Right lobe of liver (tissue), 6 donors: ENCODE measurements around the gene HS1BP3. TPM values are rescaled to one million over a fixed set of nuclear protein-coding genes. Genes with fewer than 3 reads are reported as not detected.

Experiments used
- ATAC-seq, 4 donors: fragments of 200-7000 bp; cut with Tn5 transposase; one replicate each; pipeline ENCODE4 v1.9.1; 2020; ENCODE audit warnings: mild to moderate bottlenecking in 4 of 4, moderate library complexity in 4 of 4
- DNase-seq, 3 donors: peaks; one replicate each; pipeline ENCODE4 v3.0.0-alpha.2; 2020
- H3K27ac ChIP-seq, 3 donors: fragments of 200-600 bp; one replicate each; pipeline ENCODE4 v1.8.0; 2022
- H3K27me3 ChIP-seq, 2 donors: fragments of 200-600 bp; one replicate each; pipeline ENCODE4 v1.8.0; 2022
- H3K36me3 ChIP-seq, 4 donors: fragments of 200-600 bp; sonication (generic) in 1 of 4; one replicate each; pipeline versions ENCODE4 v1.5.1 to v1.8.0; 2017 to 2022; ENCODE audit warnings: control low read depth in 1 of 4
- H3K4me1 ChIP-seq, 4 donors: fragments of 200-600 bp; sonication (generic) in 1 of 4; one replicate each; pipeline versions ENCODE4 v1.5.1 to v1.8.0; 2017 to 2022; ENCODE audit warnings: control low read depth in 1 of 4
- H3K4me3 ChIP-seq, 3 donors: fragments of 200-600 bp; one replicate each; pipeline ENCODE4 v1.8.0; 2022
- H3K9me3 ChIP-seq, 4 donors: fragments of 200-600 bp; sonication (generic) in 1 of 4; one replicate each; pipeline versions ENCODE4 v1.5.1 to v1.8.0; 2017 to 2022; ENCODE audit warnings: control low read depth in 1 of 4
- CTCF ChIP-seq, 4 donors: fragments of 200-600 bp in 3 of 4; fragments of 450-650 bp in 1 of 4; IDR thresholded peaks; one replicate each; pipeline versions ENCODE4 v1.5.1 to v1.8.0; 2016 to 2022; ENCODE audit warnings: antibody characterized with exemption in 4 of 4, mild to moderate bottlenecking in 2 of 4
- POLR2A ChIP-seq: fragments of 450-650 bp; IDR thresholded peaks from one replicate; pipeline ENCODE4 v1.6.1; 2017; ENCODE audit warnings: antibody characterized with exemption, mild to moderate bottlenecking
- WGBS: methylation state at CpG from one replicate; pipeline ENCODE4 v1.1.6; 2018; ENCODE audit warnings: low coverage, low lambda C conversion rate; ENCODE audit not compliant: insufficient coverage; ENCODE audit errors: missing lambda C conversion rate; 5-methylcytosine and 5-hydroxymethylcytosine counted together
- intact Hi-C, 2 donors: fragments of 100-400 bp; cut with DNase I; formaldehyde crosslinking; loops; one replicate each; pipeline versions ENCODE4 v1.11.2 to v1.14.1; 2022
- total RNA-seq, 6 experiments: library from RNA; depleted of rRNA in 2 of 6; stranded (reverse); fragments of >200 nt in 2 of 6; fragmentation: NEBNext Ultra II Directional in 3 of 6; extraction: Animal tissue kit (Norgen Biotek cat#: 25700) in 3 of 6; gene quantifications; one replicate each; pipeline versions ENCODE4 v1.1.0 to v1.2.4, GENCODE V29; 2016 to 2023
- donor health status: DM: no; HTN: yes; CAD: no.
- donor health status: DM: no; HTN: no; CAD: no.
- donor health status: DM: no; HTN: no; CAD: no.
- donor health status: DM: no; HTN: yes; CAD: no.
- donor health status: DM: no; HTN: yes; CAD: no.

Gene HS1BP3
- total RNA-seq, 6 experiments from 2014 or later = 17.5 to 34.7 (median 20.2) TPM

- WGBS = 0% methylated on average over 1 of the region's 14 CpGs
- H3K9me3 ChIP-seq = no peaks in the 10 kb centered on the region
- DNase-seq (peak; percentile 97 to 99 (median 98)), ATAC-seq (peak; percentile 82 to 90 (median 88))
- no peak overlapping the region for H3K4me3 ChIP-seq
- H3K27ac ChIP-seq = peak overlapping the region; percentile 88 to 94 (median 90)
- intact Hi-C loops = no loop called here
- H3K4me1 ChIP-seq = peaks cover 0 to 51% (median 28%) of the 10 kb centered on the region in 4 donors
- peak; percentile 47 to 81 (median 56) for TF ChIP-seq CTCF (IDR thresholded peaks at IDR 0.05)
- TF ChIP-seq POLR2A = peak; percentile 55
- H3K27me3 ChIP-seq = no peaks in the 10 kb centered on the region
- H3K36me3 ChIP-seq = peaks cover 0 to 14% (median under 1%) of the 10 kb centered on the region in 4 donors
These were observed 32.9 kb downstream of the HS1BP3 start for GRCh38 chr2:20617892-20618467.

GRCh38 chr2:20617081-20617575 lies 33.8 kb downstream of the HS1BP3 start:
- TF ChIP-seq POLR2A = peak; percentile 42
- no peak for TF ChIP-seq CTCF (IDR thresholded peaks at IDR 0.05)
- Histone ChIP-seq H3K4me3 (no peak overlapping the region), H3K9me3 (no peaks in the 10 kb centered on the region), H3K27me3 (no peaks in the 10 kb centered on the region), H3K36me3 (peaks cover 0 to 7% (median under 1%) of the 10 kb centered on the region in 4 donors), H3K27ac (peak overlapping the region; percentile 88 to 94 (median 90)), H3K4me1 (peaks cover 0 to 51% (median 28%) of the 10 kb centered on the region in 4 donors)
- WGBS = 35% methylated on average over 4 of the region's 10 CpGs
- ATAC-seq = peak; percentile 44 to 68 (median 55)
- intact Hi-C loops = no loop called here
- DNase-seq = peak; percentile 78 to 85 (median 80)

GRCh38 chr2:20616341-20616871 lies 34.5 kb downstream of the HS1BP3 start:
- Histone ChIP-seq H3K9me3 (no peaks in the 10 kb centered on the region), H3K4me3 (no peak overlapping the region), H3K27me3 (no peaks in the 10 kb centered on the region), H3K27ac (peak overlapping the region; percentile 88 to 94 (median 90)), H3K36me3 (peaks cover 0 to 6% (median under 1%) of the 10 kb centered on the region in 4 donors), H3K4me1 (peaks cover 0 to 55% (median 31%) of the 10 kb centered on the region in 4 donors)
- intact Hi-C loops = no loop called here
- WGBS = 60% methylated on average over 1 of the region's 4 CpGs
- DNase-seq (peak; percentile 15 to 43 (median 36)), ATAC-seq (no peak)
- TF ChIP-seq CTCF (IDR thresholded peaks at IDR 0.05) (no peak), POLR2A (no peak)

GRCh38 chr2:20615466-20616241 lies 35.2 kb downstream of the HS1BP3 start:
- intact Hi-C loops = no loop called here
- no peaks in the 10 kb centered on the region for H3K9me3 ChIP-seq
- H3K36me3 ChIP-seq = peaks cover 0 to 2% (median 0%) of the 10 kb centered on the region in 4 donors
- peak overlapping the region; percentile 88 to 94 (median 90) for H3K27ac ChIP-seq
- 50% methylated on average over 4 of the region's 9 CpGs for WGBS
- ATAC-seq (peak in 3 of 4 donors; percentile 2 to 8 (median 4)), DNase-seq (peak; percentile 50 to 60 (median 54))
- no peak for TF ChIP-seq CTCF (IDR thresholded peaks at IDR 0.05)
- no peak for TF ChIP-seq POLR2A
- H3K4me1 ChIP-seq = peaks cover 0 to 62% (median 34%) of the 10 kb centered on the region in 4 donors
- H3K27me3 ChIP-seq = no peaks in the 10 kb centered on the region
- no peak overlapping the region for H3K4me3 ChIP-seq
